Left ventricle myocardium inferior (tissue), 1 donor: Measurements from ENCODE around the gene ENDOV. TPM values are rescaled to one million over a fixed set of nuclear protein-coding genes. Genes with fewer than 3 reads are reported as not detected.

Source experiments
- DNase-seq: peaks from one replicate; pipeline ENCODE4 v3.0.0-alpha.2; 2020
- H3K27ac ChIP-seq: fragments of 200-600 bp; replicated peaks from 2 replicates; pipeline ENCODE4 v1.8.0; 2021
- H3K27me3 ChIP-seq: fragments of 200-600 bp; 2 replicates; pipeline ENCODE4 v1.8.0; 2021; ENCODE audit warnings: low read depth
- H3K36me3 ChIP-seq: fragments of 200-600 bp; 2 replicates; pipeline ENCODE4 v1.8.0; 2021
- H3K4me1 ChIP-seq: fragments of 200-600 bp; 2 replicates; pipeline ENCODE4 v1.8.0; 2021
- H3K4me3 ChIP-seq: fragments of 200-600 bp; 2 replicates; pipeline ENCODE4 v1.8.0; 2021; ENCODE audit warnings: mild to moderate bottlenecking, moderate library complexity
- H3K9me3 ChIP-seq: fragments of 200-600 bp; replicated peaks from 2 replicates; pipeline ENCODE4 v1.8.0; 2021
- intact Hi-C: fragments of 100-400 bp; cut with micrococcal nuclease; formaldehyde crosslinking; loops from one replicate; pipeline ENCODE4 v1.11.0; 2022
- total RNA-seq: library from RNA; stranded (reverse); fragmentation: NEBNext Ultra II Directional; extraction: Animal tissue kit (Norgen Biotek cat#: 25700); gene quantifications from one replicate; pipeline ENCODE4 v1.2.1, GENCODE V29; 2021
- TF ChIP-seq, protein P1 (sequence below): fragments of 200-600 bp; IDR thresholded peaks from 2 replicates; pipeline ENCODE4 v1.8.0; 2021; ENCODE audit warnings: antibody characterized with exemption, mild to moderate bottlenecking, borderline replicate concordance
- donor health status: DM: no; HTN: yes; CAD: no; lungs with severe emphysema.

The ENDOV gene
- total RNA-seq, 1 donor from 2014 or later: 11.3 TPM

- no peak for DNase-seq
- H3K4me3 ChIP-seq: no peak overlapping the region
- H3K4me1 ChIP-seq: peaks cover 20% of the 10 kb centered on the region
- no peak overlapping the region for H3K27ac ChIP-seq
- TF ChIP-seq, protein P1, sequence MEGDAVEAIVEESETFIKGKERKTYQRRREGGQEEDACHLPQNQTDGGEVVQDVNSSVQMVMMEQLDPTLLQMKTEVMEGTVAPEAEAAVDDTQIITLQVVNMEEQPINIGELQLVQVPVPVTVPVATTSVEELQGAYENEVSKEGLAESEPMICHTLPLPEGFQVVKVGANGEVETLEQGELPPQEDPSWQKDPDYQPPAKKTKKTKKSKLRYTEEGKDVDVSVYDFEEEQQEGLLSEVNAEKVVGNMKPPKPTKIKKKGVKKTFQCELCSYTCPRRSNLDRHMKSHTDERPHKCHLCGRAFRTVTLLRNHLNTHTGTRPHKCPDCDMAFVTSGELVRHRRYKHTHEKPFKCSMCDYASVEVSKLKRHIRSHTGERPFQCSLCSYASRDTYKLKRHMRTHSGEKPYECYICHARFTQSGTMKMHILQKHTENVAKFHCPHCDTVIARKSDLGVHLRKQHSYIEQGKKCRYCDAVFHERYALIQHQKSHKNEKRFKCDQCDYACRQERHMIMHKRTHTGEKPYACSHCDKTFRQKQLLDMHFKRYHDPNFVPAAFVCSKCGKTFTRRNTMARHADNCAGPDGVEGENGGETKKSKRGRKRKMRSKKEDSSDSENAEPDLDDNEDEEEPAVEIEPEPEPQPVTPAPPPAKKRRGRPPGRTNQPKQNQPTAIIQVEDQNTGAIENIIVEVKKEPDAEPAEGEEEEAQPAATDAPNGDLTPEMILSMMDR: no peak
- no peaks in the 10 kb centered on the region for H3K36me3 ChIP-seq
- intact Hi-C loops: loop anchor here (10.0 kb wide), 1 partner anchor 557 kb away; no protein-coding TSS in a partner anchor
- no peaks in the 10 kb centered on the region for H3K9me3 ChIP-seq
- no peaks in the 10 kb centered on the region for H3K27me3 ChIP-seq
These were observed 12.7 kb downstream of the ENDOV start for GRCh38 chr17:80427366-80428282.

DNA sequence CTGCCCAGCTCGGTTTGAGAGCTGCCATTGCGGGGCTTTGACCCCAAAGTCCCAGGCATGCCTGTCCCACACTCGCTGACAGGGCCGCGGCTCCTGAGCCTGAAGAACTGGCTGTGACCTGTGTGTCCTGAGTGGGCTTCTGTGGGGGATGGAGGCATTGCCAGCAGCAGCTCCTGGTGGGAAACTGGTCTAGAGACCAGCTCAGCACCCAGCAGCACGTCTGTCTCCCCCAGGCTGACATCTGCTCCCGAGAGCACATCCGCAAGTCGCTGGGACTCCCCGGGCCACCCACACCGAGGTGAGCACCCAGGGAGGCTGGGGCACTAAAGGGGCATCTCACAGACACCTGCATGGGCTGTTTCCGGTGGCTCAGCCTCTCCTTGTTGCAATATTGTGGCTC lies 13.4 kb downstream of the ENDOV start:
- TF ChIP-seq, protein P1: no peak
- H3K36me3 ChIP-seq: no peaks in the 10 kb centered on the region
- H3K27ac ChIP-seq: no peak overlapping the region
- DNase-seq: no peak
- no peaks in the 10 kb centered on the region for H3K9me3 ChIP-seq
- peaks cover 13% of the 10 kb centered on the region for H3K4me1 ChIP-seq
- H3K4me3 ChIP-seq: no peak overlapping the region
- no peaks in the 10 kb centered on the region for H3K27me3 ChIP-seq
- intact Hi-C loops: loop anchor here (10.0 kb wide), 1 partner anchor 556 kb away; no protein-coding TSS in a partner anchor

GRCh38 chr17:80428796-80429195 lies 13.8 kb downstream of the ENDOV start:
- DNase-seq: no peak
- TF ChIP-seq, protein P1: no peak
- H3K27me3 ChIP-seq: no peaks in the 10 kb centered on the region
- H3K4me3 ChIP-seq: no peak overlapping the region
- H3K27ac ChIP-seq: no peak overlapping the region
- H3K4me1 ChIP-seq: peaks cover 9% of the 10 kb centered on the region
- H3K36me3 ChIP-seq: no peaks in the 10 kb centered on the region
- intact Hi-C loops: loop anchor here (10.0 kb wide), 1 partner anchor 556 kb away; no protein-coding TSS in a partner anchor
- no peaks in the 10 kb centered on the region for H3K9me3 ChIP-seq

DNA sequence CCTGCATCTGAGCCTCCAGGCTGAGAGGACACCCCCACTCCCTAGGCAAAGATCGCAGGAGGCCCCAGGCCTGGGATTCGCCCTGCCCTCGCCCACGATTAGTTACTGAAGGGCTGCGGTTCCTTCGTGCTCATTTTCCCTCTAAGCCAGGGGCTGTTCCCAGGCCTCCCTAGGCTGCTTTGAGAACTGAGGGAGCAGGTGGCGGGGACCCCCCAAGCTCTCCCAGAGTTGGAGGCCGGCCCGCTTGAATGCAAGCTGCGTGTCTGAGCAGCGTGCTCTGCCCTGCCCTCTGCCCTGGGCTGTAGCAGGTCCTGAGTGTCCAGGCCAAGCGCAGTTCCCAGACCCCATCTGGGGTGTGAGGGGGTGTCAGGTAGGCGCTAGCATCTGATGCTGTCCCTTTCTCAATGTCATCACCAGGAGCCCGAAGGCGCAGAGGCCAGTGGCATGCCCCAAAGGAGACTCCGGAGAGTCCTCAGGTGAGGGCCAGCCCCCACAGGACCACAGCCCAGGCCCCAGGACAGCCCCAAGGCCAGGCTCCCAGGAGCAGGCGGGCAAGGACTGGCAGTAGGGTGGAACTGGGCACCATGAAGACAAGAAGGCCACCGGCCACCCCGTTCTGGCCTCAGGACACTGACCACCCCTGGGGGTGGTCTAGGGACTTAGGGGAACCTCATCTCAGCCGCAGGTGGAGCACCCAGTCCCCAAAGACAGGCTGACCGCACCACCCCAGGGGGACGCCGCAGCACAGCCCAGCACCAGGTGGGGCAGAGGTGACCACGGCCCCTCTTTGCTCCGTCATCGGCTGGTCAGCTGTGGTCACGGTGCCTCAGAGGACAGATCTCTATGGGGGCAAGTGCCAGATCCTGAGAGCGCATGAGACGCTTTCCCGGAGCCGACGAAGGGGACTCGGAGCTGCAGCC lies 14.6 kb downstream of the ENDOV start:
- no peak overlapping the region for H3K27ac ChIP-seq
- peaks cover 8% of the 10 kb centered on the region for H3K4me1 ChIP-seq
- H3K36me3 ChIP-seq: no peaks in the 10 kb centered on the region
- no peaks in the 10 kb centered on the region for H3K27me3 ChIP-seq
- TF ChIP-seq, protein P1: no peak
- DNase-seq: no peak
- intact Hi-C loops: loop anchor here (10.0 kb wide), 1 partner anchor 555 kb away; no protein-coding TSS in a partner anchor
- H3K9me3 ChIP-seq: no peaks in the 10 kb centered on the region
- H3K4me3 ChIP-seq: no peak overlapping the region
